ENCODE results near the gene HCRTR1.

DNA sequence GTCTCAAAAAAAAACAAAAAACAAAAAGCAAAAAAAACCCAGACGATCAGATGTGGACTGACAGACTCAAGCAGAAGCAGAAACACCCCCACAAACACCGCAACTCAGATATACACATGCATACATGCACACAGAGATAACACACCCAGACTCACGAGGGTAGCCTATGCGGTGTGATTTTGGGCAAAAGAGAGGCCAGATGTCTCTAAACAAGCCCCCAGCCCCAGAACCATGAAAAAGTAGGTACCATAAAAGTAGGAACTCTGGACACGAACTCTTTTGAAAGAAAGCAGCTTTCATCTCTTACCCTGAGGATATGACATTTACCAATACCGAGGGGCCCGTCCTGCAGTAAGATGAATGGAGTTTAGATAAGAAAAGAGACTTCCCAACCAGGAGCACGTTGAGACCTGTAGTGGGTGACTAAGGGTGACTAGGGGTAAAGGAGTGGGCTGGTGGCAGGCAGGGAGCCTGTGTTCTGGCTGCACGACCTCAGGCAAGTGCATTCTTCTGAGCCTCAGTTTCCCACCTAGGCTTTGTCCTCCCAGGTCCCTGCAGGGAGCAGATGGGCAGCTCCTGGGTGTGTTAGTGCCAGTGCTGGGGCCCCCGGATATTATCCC is 42.6 kb upstream of the HCRTR1 start:
- TF ChIP-seq KDM1A (IDR thresholded peaks at IDR 0.05; ENCODE audit: borderline replicate concordance) (no peak), EP300 (IDR thresholded peaks at IDR 0.05; ENCODE audit: borderline replicate concordance in 1 of 2, control insufficient read depth in 1 of 2, low read depth in 2 of 2, low read length in 2 of 2) (no peak), EZH2 (IDR thresholded peaks at IDR 0.05; ENCODE audit: borderline replicate concordance, control insufficient read depth, low read depth, low read length) (no peak), TAF1 (IDR thresholded peaks at IDR 0.05; ENCODE audit: borderline replicate concordance, low read depth, low read length) (no peak), ZNF274 (IDR thresholded peaks at IDR 0.05; ENCODE audit: insufficient read depth, insufficient read length) (no peak), TCF7 (IDR thresholded peaks at IDR 0.05; ENCODE audit: borderline replicate concordance) (no peak), POLR2A (IDR thresholded peaks at IDR 0.05; ENCODE audit: low read depth, low read length) (no peak), SUZ12 (IDR thresholded peaks at IDR 0.05; ENCODE audit: unreplicated experiment) (no peak), MYC (IDR thresholded peaks at IDR 0.05; ENCODE audit: insufficient read depth, insufficient read length, insufficient replicate concordance, low read length, severe bottlenecking) (no peak)
- TF ChIP-seq, protein P1, sequence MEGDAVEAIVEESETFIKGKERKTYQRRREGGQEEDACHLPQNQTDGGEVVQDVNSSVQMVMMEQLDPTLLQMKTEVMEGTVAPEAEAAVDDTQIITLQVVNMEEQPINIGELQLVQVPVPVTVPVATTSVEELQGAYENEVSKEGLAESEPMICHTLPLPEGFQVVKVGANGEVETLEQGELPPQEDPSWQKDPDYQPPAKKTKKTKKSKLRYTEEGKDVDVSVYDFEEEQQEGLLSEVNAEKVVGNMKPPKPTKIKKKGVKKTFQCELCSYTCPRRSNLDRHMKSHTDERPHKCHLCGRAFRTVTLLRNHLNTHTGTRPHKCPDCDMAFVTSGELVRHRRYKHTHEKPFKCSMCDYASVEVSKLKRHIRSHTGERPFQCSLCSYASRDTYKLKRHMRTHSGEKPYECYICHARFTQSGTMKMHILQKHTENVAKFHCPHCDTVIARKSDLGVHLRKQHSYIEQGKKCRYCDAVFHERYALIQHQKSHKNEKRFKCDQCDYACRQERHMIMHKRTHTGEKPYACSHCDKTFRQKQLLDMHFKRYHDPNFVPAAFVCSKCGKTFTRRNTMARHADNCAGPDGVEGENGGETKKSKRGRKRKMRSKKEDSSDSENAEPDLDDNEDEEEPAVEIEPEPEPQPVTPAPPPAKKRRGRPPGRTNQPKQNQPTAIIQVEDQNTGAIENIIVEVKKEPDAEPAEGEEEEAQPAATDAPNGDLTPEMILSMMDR (IDR thresholded peaks at IDR 0.05 in 2 of 3, conservative IDR thresholded peaks at IDR 0.05 in 1 of 3; ENCODE audit: control insufficient read depth in 2 of 3, extremely low read depth in 1 of 3, insufficient read depth in 1 of 3, low read depth in 3 of 3, low read length in 3 of 3), result no peak
